ENCODE results near the gene UBQLNL. TPM values are rescaled to one million over a fixed set of nuclear protein-coding genes. Genes with fewer than 3 reads are reported as not detected.

The UBQLNL gene, protein sequence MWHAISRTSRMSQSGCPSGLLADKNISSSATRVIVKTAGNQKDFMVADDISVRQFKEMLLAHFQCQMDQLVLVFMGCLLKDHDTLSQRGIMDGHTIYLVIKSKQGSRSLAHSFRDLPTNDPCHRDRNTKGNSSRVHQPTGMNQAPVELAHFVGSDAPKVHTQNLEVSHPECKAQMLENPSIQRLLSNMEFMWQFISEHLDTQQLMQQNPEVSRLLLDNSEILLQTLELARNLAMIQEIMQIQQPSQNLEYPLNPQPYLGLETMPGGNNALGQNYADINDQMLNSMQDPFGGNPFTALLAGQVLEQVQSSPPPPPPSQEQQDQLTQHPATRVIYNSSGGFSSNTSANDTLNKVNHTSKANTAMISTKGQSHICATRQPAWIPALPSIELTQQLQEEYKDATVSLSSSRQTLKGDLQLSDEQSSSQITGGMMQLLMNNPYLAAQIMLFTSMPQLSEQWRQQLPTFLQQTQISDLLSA
- 0.53 and 0.79 TPM in 2 replicates for total RNA-seq
- long read RNA-seq: 0 reads

GRCh38 chr11:5516599-5516998 lies at the start of gene UBQLNL:
UBQLNL (minus strand) TSS chr11:5516699; CDS start chr11:5516441, 258 bp downstream.
- no peak for TF ChIP-seq CTCF (IDR thresholded peaks at IDR 0.05; ENCODE audit: unreplicated experiment)
- H3K36me3 Mint-ChIP-seq (ENCODE audit: insufficient read depth): no peaks in the 10 kb centered on the region
- no peaks in the 10 kb centered on the region for H3K9me3 Mint-ChIP-seq (ENCODE audit: low read depth)
- no peaks in the 10 kb centered on the region for H3K4me1 Mint-ChIP-seq (ENCODE audit: low read depth)
- no peak within 1 kb of the TSS for H3K27ac Mint-ChIP-seq
- no peak for DNase-seq (ENCODE audit: low spot score, unreplicated experiment)
- H3K27me3 Mint-ChIP-seq: no peaks in the 10 kb centered on the region
- no peak within 1 kb of the TSS for H3K4me3 Mint-ChIP-seq (ENCODE audit: low read depth)

GRCh38 chr11:5564259-5565019 lies 47.9 kb upstream of the UBQLNL start:
- Mint-ChIP-seq H3K4me1 (ENCODE audit: low read depth) (no peaks in the 10 kb centered on the region), H3K9me3 (ENCODE audit: low read depth) (no peaks in the 10 kb centered on the region), H3K27ac (no peak overlapping the region), H3K4me3 (ENCODE audit: low read depth) (no peak overlapping the region), H3K27me3 (no peaks in the 10 kb centered on the region), H3K36me3 (ENCODE audit: insufficient read depth) (no peaks in the 10 kb centered on the region)
- TF ChIP-seq CTCF (IDR thresholded peaks at IDR 0.05; ENCODE audit: unreplicated experiment): no peak
- no peak for DNase-seq (ENCODE audit: low spot score, unreplicated experiment)

DNA sequence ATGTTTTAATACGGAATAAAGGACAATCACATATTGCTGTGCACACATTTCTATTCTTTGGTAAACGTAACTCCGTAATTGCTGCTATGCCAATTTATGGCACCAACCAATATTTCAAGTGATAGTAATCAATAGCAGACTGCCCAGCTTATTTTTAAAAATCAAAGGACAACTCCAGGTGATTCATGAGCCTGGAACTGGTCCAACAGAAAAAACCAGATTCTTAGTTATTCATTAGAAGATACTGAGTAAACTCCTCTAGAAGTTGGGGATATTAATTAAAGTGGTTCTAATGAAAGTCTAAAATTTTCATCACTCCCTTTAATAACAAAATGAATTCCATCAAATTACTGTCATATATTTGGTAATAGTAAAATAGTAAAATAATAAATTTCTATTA lies 41.3 kb upstream of the UBQLNL start:
- Mint-ChIP-seq H3K9me3 (ENCODE audit: low read depth) (no peaks in the 10 kb centered on the region), H3K4me3 (ENCODE audit: low read depth) (no peak overlapping the region), H3K27me3 (no peaks in the 10 kb centered on the region), H3K36me3 (ENCODE audit: insufficient read depth) (no peaks in the 10 kb centered on the region), H3K4me1 (ENCODE audit: low read depth) (no peaks in the 10 kb centered on the region), H3K27ac (no peak overlapping the region)
- no peak for DNase-seq (ENCODE audit: low spot score, unreplicated experiment)
- TF ChIP-seq CTCF (IDR thresholded peaks at IDR 0.05; ENCODE audit: unreplicated experiment): no peak

DNA sequence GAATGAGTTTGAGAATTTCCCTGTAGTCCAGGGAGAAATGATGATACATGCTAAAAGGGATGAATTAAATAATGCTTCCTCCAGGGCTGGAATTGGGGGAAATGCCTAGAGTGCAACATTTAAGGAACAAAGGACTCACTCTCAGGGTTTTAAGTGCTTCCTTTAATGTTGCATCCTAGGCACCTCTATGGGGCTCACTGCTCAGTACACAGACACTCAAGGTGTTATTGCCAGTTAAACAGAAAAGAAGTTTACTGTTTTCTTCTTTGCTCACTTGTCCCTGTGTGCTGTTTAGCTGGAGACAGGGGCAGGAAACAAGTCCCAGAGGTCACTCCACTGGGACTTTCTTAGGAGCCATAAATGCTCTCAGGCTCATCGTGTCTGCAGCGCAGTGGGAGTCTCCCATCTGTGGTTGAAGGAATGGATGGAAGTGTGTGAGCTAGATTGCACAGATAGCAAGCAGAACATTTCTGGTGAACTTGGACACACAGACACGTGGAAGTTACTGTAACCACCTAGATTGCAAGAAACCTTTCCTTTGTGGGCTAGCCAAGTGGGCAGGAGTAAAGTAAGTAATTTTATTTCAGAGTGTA lies 40.2 kb upstream of the UBQLNL start:
- no peaks in the 10 kb centered on the region for H3K4me1 Mint-ChIP-seq (ENCODE audit: low read depth)

More for the DNA sequence above, 40.2 kb upstream of the UBQLNL start:
- H3K36me3 Mint-ChIP-seq (ENCODE audit: insufficient read depth): no peaks in the 10 kb centered on the region
- no peak for TF ChIP-seq CTCF (IDR thresholded peaks at IDR 0.05; ENCODE audit: unreplicated experiment)
- no peak for DNase-seq (ENCODE audit: low spot score, unreplicated experiment)
- H3K27ac Mint-ChIP-seq: no peak overlapping the region
- H3K27me3 Mint-ChIP-seq: no peaks in the 10 kb centered on the region
- no peak overlapping the region for H3K4me3 Mint-ChIP-seq (ENCODE audit: low read depth)
- no peaks in the 10 kb centered on the region for H3K9me3 Mint-ChIP-seq (ENCODE audit: low read depth)

Measured in progenitor cell of endocrine pancreas (in vitro differentiated cells).